Endodermal cell (in vitro differentiated cells): ENCODE results near the gene COP1. TPM values are rescaled to one million over a fixed set of nuclear protein-coding genes. Genes with fewer than 3 reads are reported as not detected.

Experiments
- DNase-seq: peaks from one replicate; pipeline ENCODE4 v3.0.0-alpha.2; 2017
- H3K27ac ChIP-seq: 2 replicates; pipeline ENCODE4 v1.5.1; 2013; ENCODE audit warnings: mild to moderate bottlenecking, low read depth, low read length, moderate library complexity
- H3K27me3 ChIP-seq: 2 replicates; pipeline ENCODE4 v1.6.1; 2013; ENCODE audit warnings: mild to moderate bottlenecking, low read length, moderate library complexity; ENCODE audit not compliant: insufficient read depth, control insufficient read depth, poor library complexity, severe bottlenecking
- H3K36me3 ChIP-seq: 2 replicates; pipeline ENCODE4 v1.7.0; 2013; ENCODE audit warnings: mild to moderate bottlenecking, low read length, moderate library complexity; ENCODE audit not compliant: control insufficient read depth, insufficient read depth
- H3K4me1 ChIP-seq: one replicate; pipeline ENCODE4 v1.7.0; 2013; ENCODE audit warnings: low read length; ENCODE audit not compliant: control insufficient read depth, insufficient read depth
- H3K4me3 ChIP-seq: 2 replicates; pipeline ENCODE4 v1.5.1; 2013; ENCODE audit warnings: mild to moderate bottlenecking, low read length, moderate library complexity
- H3K9ac ChIP-seq: 2 replicates; pipeline ENCODE4 v1.6.1; 2013; ENCODE audit warnings: mild to moderate bottlenecking, low read length, moderate library complexity; ENCODE audit not compliant: poor library complexity, severe bottlenecking; ENCODE audit errors: extremely low read depth
- H3K9me3 ChIP-seq: 2 replicates; pipeline ENCODE4 v1.6.1; 2013; ENCODE audit warnings: mild to moderate bottlenecking, low read length, moderate library complexity; ENCODE audit not compliant: control insufficient read depth
- H3K27ac Mint-ChIP-seq: 2 replicates; pipeline ENCODE4 v1.8.0; 2020; ENCODE audit warnings: mixed read lengths
- H3K27me3 Mint-ChIP-seq: 2 replicates; pipeline ENCODE4 v1.8.0; 2021; ENCODE audit warnings: mild to moderate bottlenecking, mixed read lengths; ENCODE audit not compliant: insufficient read depth
- H3K36me3 Mint-ChIP-seq: 2 replicates; pipeline ENCODE4 v1.8.0; 2020; ENCODE audit warnings: low read depth, mixed read lengths
- H3K4me1 Mint-ChIP-seq: 2 replicates; pipeline ENCODE4 v1.8.0; 2020; ENCODE audit warnings: mixed read lengths
- H3K4me3 Mint-ChIP-seq: 2 replicates; pipeline ENCODE4 v1.8.0; 2020; ENCODE audit warnings: mild to moderate bottlenecking, moderate library complexity, mixed read lengths
- H3K9me3 Mint-ChIP-seq: 2 replicates; pipeline ENCODE4 v1.8.0; 2020; ENCODE audit warnings: mild to moderate bottlenecking, mixed read lengths
- WGBS, 2 experiments: methylation state at CpG; one replicate each; pipeline versions ENCODE4 v1.1.5 to v1.1.7; 2013; ENCODE audit warnings: missing lambda C conversion rate in 2 of 2, mixed read lengths in 1 of 2; ENCODE audit not compliant: insufficient coverage in 1 of 2, insufficient read length in 1 of 2; 5-methylcytosine and 5-hydroxymethylcytosine counted together
- total RNA-seq, 2 donors: library from RNA; stranded (reverse); fragmentation: NEBNext Ultra II Directional in 1 of 2; extraction: Animal tissue kit (Norgen Biotek cat#: 25700) in 1 of 2; gene quantifications; 2 replicates in 1 of 2; 3 replicates in 1 of 2; pipeline ENCODE4 v1.2.1, GENCODE V29; 2021
- TF ChIP-seq, protein P1 (sequence below): fragments of 200-600 bp; sonication (generic); conservative IDR thresholded peaks from 2 replicates; pipeline ENCODE4 v1.5.0; 2021; ENCODE audit warnings: antibody characterized with exemption, mild to moderate bottlenecking

The COP1 gene
- total RNA-seq, 2 donors from 2014 or later, result 70.1 to 70.6 TPM

DNA sequence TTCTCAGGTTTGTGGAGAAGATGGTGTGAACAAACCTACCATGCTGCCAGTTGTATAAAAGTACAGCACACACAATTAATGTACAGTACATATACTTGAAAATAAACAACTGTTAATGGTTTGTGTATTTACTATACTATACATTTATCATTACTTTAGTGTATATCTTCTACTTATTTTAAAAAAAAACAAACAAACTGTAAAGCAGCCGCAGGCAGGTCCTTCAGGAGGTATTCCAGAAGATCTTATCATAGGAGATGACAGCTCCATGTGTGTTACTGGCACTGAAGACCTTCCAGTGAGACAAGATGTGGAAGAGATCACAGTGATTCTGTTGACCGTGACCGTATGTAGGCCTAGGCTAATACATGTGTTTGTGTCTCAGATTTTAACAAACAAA, 155.7 kb downstream of the COP1 start:
- H3K36me3 Mint-ChIP-seq, result peaks cover 7% of the 10 kb centered on the region
- H3K27me3 Mint-ChIP-seq, result no peaks in the 10 kb centered on the region
- 86 to 100% methylated on average over 1 to 2 of the region's 3 CpGs for WGBS, 2 experiments

DNA sequence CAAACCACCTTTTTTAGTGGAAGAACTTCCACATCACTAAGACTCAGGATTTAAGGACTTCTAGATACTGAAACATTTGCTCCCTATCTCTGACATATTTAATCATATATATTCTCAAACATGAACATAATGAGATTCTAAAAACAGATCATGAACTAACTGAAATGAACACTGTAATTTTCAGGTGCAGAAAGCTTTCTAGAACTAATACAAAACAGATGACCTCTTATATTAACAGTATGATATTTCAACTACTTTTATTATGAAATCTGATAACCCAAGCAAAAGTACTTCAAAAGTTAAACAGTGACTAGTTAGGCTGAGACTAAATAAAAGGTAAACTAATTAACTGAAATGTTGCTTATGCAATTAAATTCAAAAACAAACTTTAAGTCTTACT, 157.5 kb downstream of the COP1 start:
- Histone ChIP-seq H3K9me3 (no peaks in the 10 kb centered on the region), H3K27ac (no peak overlapping the region), H3K27me3 (no peaks in the 10 kb centered on the region), H3K36me3 (peaks cover 11% of the 10 kb centered on the region), H3K4me3 (no peak overlapping the region), H3K4me1 (no peaks in the 10 kb centered on the region), H3K9ac (no peak overlapping the region)
- Mint-ChIP-seq H3K27me3 (no peaks in the 10 kb centered on the region), H3K36me3 (peaks cover 4% of the 10 kb centered on the region), H3K27ac (no peak overlapping the region), H3K9me3 (no peaks in the 10 kb centered on the region), H3K4me1 (no peaks in the 10 kb centered on the region), H3K4me3 (no peak overlapping the region)
- no peak for DNase-seq
- TF ChIP-seq, protein P1, sequence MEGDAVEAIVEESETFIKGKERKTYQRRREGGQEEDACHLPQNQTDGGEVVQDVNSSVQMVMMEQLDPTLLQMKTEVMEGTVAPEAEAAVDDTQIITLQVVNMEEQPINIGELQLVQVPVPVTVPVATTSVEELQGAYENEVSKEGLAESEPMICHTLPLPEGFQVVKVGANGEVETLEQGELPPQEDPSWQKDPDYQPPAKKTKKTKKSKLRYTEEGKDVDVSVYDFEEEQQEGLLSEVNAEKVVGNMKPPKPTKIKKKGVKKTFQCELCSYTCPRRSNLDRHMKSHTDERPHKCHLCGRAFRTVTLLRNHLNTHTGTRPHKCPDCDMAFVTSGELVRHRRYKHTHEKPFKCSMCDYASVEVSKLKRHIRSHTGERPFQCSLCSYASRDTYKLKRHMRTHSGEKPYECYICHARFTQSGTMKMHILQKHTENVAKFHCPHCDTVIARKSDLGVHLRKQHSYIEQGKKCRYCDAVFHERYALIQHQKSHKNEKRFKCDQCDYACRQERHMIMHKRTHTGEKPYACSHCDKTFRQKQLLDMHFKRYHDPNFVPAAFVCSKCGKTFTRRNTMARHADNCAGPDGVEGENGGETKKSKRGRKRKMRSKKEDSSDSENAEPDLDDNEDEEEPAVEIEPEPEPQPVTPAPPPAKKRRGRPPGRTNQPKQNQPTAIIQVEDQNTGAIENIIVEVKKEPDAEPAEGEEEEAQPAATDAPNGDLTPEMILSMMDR, result no peak

More for the DNA sequence above, 155.7 kb downstream of the COP1 start:
- Mint-ChIP-seq H3K4me1 (no peaks in the 10 kb centered on the region), H3K4me3 (no peak overlapping the region), H3K27ac (no peak overlapping the region), H3K9me3 (no peaks in the 10 kb centered on the region)
- TF ChIP-seq, protein P1, result no peak
- Histone ChIP-seq H3K27ac (no peak overlapping the region), H3K9ac (no peak overlapping the region), H3K4me3 (no peak overlapping the region), H3K9me3 (no peaks in the 10 kb centered on the region), H3K36me3 (peaks cover 14% of the 10 kb centered on the region), H3K27me3 (no peaks in the 10 kb centered on the region), H3K4me1 (no peaks in the 10 kb centered on the region)
- DNase-seq, result no peak

DNA sequence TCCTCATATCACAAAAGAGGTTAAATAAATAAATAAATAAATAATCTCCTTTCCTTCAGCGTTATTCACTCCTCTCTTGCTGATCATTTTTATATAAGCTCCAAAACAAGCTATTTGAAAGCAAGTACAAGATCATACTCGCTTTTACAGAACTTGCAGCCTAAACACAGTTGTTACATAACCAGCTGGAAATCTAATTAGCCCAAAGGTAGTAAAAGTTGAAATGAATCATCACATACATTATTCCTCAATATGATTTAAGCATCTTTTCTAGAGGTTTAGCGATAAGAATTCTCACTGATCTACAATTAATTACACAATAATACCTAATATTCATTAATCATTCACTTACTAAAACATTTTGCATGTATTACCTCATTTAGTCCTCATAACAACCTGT, 160.2 kb downstream of the COP1 start:
- Mint-ChIP-seq H3K4me1 (peaks cover 1% of the 10 kb centered on the region), H3K4me3 (no peak overlapping the region), H3K36me3 (peaks cover 11% of the 10 kb centered on the region), H3K9me3 (no peaks in the 10 kb centered on the region), H3K27ac (no peak overlapping the region), H3K27me3 (no peaks in the 10 kb centered on the region)
- Histone ChIP-seq H3K27me3 (no peaks in the 10 kb centered on the region), H3K4me1 (no peaks in the 10 kb centered on the region), H3K4me3 (no peak overlapping the region), H3K36me3 (peaks cover 26% of the 10 kb centered on the region), H3K9ac (no peak overlapping the region), H3K9me3 (no peaks in the 10 kb centered on the region), H3K27ac (no peak overlapping the region)
- TF ChIP-seq, protein P1, result no peak
- WGBS, 2 experiments, result 93 to 100% methylated on average over 3 of the region's 3 CpGs
- DNase-seq, result no peak
